Activated naive CD8-positive, alpha-beta T cell treated with anti-CD3 and anti-CD28 coated beads, Interleukin-2, amount 50 U/mL, for 16 hours (primary cell): Measurements from ENCODE around the gene IVNS1ABP.
"Not testable (repeated sequence)": the region's sequence is repeated elsewhere in the genome, so short reads cannot be mapped to it uniquely, and the experiment has no call there.

Experiments used
- DNase-seq: peaks from one replicate; pipeline ENCODE4 v3.0.0-alpha.2; 2020; ENCODE audit warnings: low read depth, low spot score

IVNS1ABP gene

GRCh38 chr1:185317034-185317885 is at the start of gene IVNS1ABP:
TSS of gene IVNS1ABP (minus strand) at chr1:185317243. CDS start at chr1:185309493, 7,750 bp downstream.
- peak; percentile 87 for DNase-seq

- DNase-seq: no peak
Observed at GRCh38 chr1:185365951-185366350, 48.9 kb upstream of the IVNS1ABP start.

DNA sequence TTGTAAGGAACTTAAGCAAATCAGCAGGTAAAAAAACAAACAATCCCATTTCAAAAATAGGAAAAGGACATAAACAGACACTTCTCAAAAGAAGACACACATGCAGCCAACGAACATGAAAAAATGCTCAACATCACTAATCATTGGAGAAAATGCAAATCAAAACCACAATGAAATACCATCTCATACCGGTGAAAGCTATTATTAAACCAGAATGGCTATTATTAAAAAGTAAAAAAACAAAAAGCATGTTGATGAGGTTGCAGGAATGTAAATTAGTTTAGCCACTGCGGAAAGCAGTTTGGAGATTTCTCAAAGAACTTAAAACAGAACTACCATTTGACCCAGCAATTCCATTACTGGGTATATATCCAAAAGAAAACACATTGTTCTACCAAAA is 47.5 kb upstream of the IVNS1ABP start:
- DNase-seq: not testable (repeated sequence)

GRCh38 chr1:185363205-185363604 is 46.2 kb upstream of the IVNS1ABP start:
- DNase-seq: no peak

GRCh38 chr1:185360714-185361113 is 43.7 kb upstream of the IVNS1ABP start:
- no peak for DNase-seq

- no peak for DNase-seq
Observed at GRCh38 chr1:185358957-185359356, 41.9 kb upstream of the IVNS1ABP start.

GRCh38 chr1:185355947-185356346 is 38.9 kb upstream of the IVNS1ABP start:
- no peak for DNase-seq

DNA sequence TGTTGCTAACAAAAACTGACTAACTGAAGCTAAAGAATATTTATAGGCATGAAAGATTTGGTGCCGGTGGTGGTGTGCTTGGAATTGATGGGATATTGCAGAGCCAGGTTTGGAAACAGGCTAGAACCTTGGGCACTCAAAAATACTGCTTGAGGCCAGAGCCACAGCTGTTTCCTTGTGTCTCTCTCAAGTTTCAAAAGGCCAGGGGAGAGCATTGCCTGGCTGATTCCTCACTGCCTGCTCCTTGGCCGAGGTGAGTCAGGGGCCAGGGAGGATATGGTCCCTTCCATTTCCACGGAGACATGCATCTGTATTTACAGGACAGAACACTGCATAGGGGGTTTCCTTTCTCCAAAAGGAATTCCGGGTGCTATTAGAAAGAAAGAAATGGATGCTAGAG is 36.1 kb upstream of the IVNS1ABP start:
- DNase-seq: no peak

- DNase-seq: no peak
Observed at GRCh38 chr1:185351734-185352466, 34.9 kb upstream of the IVNS1ABP start.

- DNase-seq: no peak
Observed at GRCh38 chr1:185350027-185350442, 33.0 kb upstream of the IVNS1ABP start.

- no peak for DNase-seq
Observed at GRCh38 chr1:185349556-185349955, 32.5 kb upstream of the IVNS1ABP start.

GRCh38 chr1:185348985-185349384 is 31.9 kb upstream of the IVNS1ABP start:
- DNase-seq: no peak

DNA sequence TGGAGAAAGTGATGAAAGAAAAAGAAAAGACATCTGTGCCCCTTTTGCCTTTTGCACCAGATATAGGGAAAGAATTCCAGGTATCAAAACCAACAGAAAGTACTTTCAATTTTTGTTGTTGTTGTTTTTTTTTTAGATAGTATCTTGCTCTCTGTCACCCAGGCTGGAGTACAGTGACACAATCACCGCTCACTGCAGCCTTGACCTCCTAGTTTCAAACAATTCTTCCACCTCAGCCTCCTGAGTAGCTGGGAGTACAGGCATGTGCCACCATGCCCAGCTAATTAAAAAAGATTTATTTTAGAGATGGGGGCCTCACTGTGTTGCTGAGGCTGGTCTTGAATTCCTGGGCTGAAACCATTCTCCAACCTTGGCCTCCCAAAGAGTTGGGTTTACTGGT is 31.3 kb upstream of the IVNS1ABP start:
- no peak for DNase-seq

DNA sequence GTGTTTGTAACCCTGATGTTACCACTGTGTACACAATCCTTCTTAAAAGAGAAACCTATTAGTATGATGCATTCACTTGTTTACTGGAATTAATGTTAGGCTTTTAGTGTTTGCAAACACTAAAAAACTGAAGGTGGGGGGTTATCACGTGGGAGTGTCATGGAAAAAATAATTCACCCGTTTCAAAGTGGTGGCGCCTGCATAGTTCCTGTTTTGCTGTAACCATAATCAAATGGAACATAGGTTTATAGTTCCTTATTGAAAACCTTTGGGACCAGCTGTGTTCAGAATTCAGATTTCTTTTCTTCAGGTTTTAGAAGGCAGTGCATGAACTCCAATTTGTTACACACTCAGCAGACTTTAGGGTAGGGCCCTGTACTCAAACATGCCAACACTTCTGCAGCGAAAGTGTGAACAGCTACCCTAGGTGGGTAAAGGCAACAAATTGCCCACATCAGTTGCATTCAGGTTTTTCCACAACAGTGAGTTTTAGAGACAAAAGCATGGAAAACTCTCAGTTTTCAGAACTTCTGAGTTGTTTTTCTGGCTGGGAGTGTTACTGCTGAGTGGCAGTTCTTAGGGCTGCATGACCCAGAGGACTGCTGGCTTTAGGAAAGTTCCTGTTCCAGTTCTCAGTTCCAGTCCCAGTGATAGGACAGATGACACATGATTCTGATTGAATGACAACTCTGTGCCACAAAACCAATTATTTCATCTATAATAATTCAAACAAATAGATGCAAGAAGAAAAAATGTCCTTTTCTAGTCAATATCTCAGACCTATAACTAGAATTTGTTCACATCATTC is 29.1 kb upstream of the IVNS1ABP start:
- DNase-seq: no peak

DNA sequence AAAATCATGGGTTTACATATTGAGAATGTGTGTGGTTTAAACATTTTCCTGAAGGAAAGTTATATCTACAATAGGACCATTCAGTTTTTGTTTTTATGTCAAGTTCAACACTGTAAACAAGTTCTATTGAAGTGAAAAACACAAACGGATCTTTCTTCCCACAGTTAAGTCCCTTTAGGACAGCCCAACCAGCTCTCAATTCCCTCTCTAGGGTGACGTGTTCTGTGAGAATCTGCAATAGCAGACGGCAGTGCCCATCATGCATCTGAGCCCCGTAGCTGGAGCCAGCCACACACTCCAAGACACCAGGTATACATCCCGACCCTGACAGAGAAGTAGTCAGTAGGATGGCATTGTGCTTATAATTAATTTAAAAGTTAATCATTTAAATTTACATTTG is 26.3 kb upstream of the IVNS1ABP start:
- no peak for DNase-seq

DNA sequence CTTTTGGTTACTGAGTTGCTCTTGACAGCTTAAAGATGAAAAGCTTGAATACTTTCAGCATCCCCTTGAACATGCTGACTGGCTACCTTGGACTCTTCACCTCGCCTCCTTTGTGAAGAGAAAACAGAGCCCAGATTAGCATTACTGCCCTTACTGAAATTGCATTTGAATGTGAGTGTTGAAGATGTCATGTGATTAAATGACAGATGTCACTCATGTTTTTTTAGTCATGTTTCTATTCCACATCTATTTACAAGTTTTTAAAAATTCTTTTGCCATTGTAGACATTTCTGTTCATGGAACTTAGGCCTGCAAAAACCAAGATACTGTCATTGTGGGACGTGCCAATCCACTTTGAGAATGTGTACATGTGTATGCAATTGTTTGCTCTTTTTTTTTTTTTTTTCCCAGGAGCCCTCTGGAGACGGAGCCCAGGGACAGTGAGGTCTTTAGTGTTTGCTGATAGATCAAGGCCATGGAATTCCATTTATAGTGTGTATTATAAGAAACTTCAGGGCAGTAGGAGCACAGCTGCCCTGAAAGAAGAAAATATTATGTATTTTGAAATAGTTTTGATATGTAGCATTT is 25.7 kb upstream of the IVNS1ABP start:
- DNase-seq: no peak

GRCh38 chr1:185342017-185342416 is 25.0 kb upstream of the IVNS1ABP start:
- no peak for DNase-seq

GRCh38 chr1:185341196-185341781 is 24.2 kb upstream of the IVNS1ABP start:
- no peak for DNase-seq

DNA sequence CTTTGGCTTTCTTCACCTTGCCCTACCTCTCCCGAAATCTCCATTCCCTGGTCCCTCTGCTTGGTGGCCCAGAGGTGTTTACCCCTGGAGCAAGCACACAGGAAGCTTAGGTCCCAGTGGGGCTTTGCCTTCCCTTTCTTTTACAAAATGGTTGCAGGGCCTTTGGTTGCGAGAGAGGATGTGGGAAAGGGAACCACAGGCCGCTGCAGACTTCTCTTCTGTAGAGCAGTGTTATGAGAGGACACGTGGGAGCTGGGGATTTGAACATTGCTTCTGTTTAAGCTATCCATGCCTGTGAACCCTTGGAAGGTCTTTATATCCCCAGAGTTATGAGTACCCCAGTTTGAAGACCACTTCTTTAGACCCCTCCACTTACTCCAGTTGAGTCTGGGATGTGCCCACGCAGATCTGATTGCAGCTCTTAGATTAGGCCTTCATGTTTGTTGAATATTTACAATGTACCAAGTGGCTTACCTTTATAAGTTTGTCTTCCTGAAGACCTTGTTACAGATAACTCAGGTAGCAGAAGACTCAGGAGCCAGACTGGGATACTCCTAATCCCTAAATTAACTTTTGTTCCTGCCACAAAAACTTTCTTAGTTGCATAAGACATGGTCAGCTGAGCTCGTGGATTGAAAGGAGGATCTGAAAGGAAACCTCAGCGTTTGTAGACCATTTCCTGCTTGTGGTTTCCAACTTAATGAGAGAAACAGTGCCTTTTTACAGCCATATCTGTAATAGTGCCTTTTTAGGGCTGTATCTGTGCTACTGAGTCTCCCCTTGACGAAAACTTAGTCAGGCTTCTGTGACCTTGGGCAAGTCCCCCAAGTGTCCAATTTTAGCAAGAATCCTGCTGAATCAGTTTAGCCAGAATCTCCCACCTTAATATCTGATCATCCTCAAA is 21.9 kb upstream of the IVNS1ABP start:
- no peak for DNase-seq

DNA sequence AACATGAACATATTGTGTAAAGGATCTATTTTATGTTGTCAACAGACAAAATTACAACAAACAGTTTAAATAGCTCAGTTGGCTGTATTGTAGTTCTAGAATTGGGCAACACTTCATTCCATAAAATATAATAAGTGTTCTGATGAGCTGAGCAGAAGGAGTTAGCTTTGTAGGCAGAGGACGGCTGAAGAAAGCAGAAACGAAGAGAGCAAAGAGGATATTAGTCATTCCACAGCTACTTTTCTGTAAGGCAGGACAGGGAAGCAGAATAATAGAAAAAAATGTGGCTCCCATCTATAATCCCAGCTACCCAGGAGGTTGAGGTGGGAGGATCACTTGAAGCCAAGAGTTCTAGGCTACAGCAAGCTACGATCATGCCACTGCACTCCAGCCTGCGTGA is 20.2 kb upstream of the IVNS1ABP start:
- DNase-seq: no peak
